ENCODE measurements around the gene POLR3K. TPM values are rescaled to one million over a fixed set of nuclear protein-coding genes. Genes with fewer than 3 reads are reported as not detected.
A peak's percentile ranks its signal among the peaks of the same experiment; 100 is the strongest.
"Not testable (repeated sequence)": the region's sequence is repeated elsewhere in the genome, so short reads cannot be mapped to it uniquely, and the experiment has no call there.

POLR3K gene
- polyA plus RNA-seq, 4 donors, result 8.1 to 19.9 (median 10.4) TPM

DNA sequence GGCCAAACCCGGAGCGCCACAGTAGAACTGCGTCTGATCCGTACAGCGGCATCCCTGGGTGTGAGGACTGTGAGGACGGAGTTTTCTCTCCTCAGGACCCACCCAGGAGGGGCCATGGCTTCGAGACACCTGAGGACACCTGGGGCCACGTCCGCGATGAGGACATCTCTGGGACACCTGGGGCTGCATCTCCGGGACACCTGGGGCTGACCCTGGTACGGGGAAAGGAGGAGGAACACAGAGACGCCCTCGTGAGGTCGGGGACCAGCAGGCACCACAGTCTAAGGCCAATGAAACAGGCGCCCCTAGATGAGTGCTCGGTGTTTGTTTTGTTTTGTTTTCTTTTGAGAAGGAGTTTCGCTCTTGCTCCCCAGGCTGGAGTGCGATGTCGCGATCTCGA lies 29.3 kb downstream of the POLR3K start:
- H3K36me3 ChIP-seq (ENCODE audit: control insufficient read depth in 3 of 3, insufficient read depth in 2 of 3, low read depth in 1 of 3, low read length in 3 of 3); H3K9me3 ChIP-seq (ENCODE audit: control insufficient read depth in 2 of 2, insufficient read depth in 1 of 2, low read depth in 1 of 2, low read length in 1 of 2); FAIRE-seq; H3K27ac ChIP-seq (ENCODE audit: low read depth in 1 of 3, low read length in 2 of 3); H3K27me3 ChIP-seq (ENCODE audit: control insufficient read depth in 3 of 3, insufficient read depth in 3 of 3, low read length in 3 of 3); H3K4me1 ChIP-seq (ENCODE audit: control insufficient read depth in 3 of 3, insufficient read depth in 2 of 3, low read depth in 1 of 3, low read length in 2 of 3); DNase-seq; H3K4me3 ChIP-seq (ENCODE audit: low read depth in 1 of 3, low read length in 3 of 3): not testable (repeated sequence)
- 87 to 92% (median 87%) methylated on average over 11 to 17 of the region's 22 CpGs for WGBS, 3 donors

DNA sequence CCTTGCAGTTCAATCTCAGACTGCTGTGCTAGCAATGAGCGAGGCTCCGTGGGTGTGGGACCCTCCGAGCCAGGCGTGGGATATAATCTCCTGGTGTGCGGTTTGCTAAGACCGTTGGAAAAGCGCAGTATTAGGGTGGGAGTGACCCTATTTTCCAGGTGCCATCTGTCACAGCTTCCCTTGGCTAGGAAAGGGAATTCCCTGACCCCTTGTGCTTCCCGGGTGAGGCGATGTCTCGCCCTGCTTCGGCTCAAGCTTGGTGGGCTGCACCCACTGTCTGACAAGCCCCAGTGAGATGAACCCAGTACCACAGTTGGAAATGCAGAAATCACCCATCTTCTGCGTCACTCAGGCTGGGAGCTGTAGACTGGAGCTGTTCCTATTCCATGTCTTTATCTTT lies 32.5 kb downstream of the POLR3K start:
- 88 to 89% (median 88%) methylated on average over 11 to 12 of the region's 12 CpGs for WGBS, 3 donors
- not testable (repeated sequence) for H3K36me3 ChIP-seq (ENCODE audit: control insufficient read depth in 3 of 3, insufficient read depth in 2 of 3, low read depth in 1 of 3, low read length in 3 of 3); FAIRE-seq; H3K9me3 ChIP-seq (ENCODE audit: control insufficient read depth in 2 of 2, insufficient read depth in 1 of 2, low read depth in 1 of 2, low read length in 1 of 2); H3K27me3 ChIP-seq (ENCODE audit: control insufficient read depth in 3 of 3, insufficient read depth in 3 of 3, low read length in 3 of 3); DNase-seq; H3K4me1 ChIP-seq (ENCODE audit: control insufficient read depth in 3 of 3, insufficient read depth in 2 of 3, low read depth in 1 of 3, low read length in 2 of 3); H3K27ac ChIP-seq (ENCODE audit: low read depth in 1 of 3, low read length in 2 of 3); H3K4me3 ChIP-seq (ENCODE audit: low read depth in 1 of 3, low read length in 3 of 3)

DNA sequence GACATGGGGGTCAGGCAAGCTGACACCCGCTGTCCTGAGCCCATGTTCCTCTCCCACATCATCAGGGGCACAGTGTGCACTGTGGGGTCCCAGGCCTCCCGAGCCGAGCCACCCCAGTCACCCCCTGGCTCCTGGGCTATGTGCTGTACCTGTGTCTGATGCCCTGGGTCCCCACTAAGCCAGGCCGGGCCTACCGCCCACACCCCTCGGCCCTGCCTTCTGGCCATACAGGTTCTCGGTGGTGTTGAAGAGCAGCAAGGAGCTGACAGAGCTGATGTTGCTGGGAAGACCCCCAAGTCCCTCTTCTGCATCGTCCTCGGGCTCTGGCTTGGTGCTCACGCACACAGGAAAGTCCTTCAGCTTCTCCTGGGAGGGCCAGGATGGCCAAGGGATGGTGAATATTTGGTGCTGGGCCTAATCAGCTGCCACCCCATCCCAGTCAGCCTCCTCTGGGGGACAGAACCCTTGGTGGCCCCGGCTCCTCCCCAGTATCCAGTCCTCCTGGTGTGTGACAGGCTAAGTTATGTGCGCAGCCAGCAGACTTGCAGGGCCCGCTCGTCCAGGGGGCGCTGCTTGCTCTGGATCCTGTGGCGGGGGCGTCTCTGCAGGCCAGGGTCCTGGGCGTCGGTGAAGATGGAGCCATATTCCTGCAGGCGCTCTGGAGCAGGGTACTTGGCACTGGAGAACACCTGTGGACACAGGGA lies 36.2 kb downstream of the POLR3K start:
- not testable (repeated sequence) for H3K4me3 ChIP-seq (ENCODE audit: low read depth in 1 of 3, low read length in 3 of 3); H3K27ac ChIP-seq (ENCODE audit: low read depth in 1 of 3, low read length in 2 of 3); H3K36me3 ChIP-seq (ENCODE audit: control insufficient read depth in 3 of 3, insufficient read depth in 2 of 3, low read depth in 1 of 3, low read length in 3 of 3); DNase-seq; H3K9me3 ChIP-seq (ENCODE audit: control insufficient read depth in 2 of 2, insufficient read depth in 1 of 2, low read depth in 1 of 2, low read length in 1 of 2); H3K4me1 ChIP-seq (ENCODE audit: control insufficient read depth in 3 of 3, insufficient read depth in 2 of 3, low read depth in 1 of 3, low read length in 2 of 3); H3K27me3 ChIP-seq (ENCODE audit: control insufficient read depth in 3 of 3, insufficient read depth in 3 of 3, low read length in 3 of 3); FAIRE-seq
- 89 to 93% (median 91%) methylated on average over 16 to 19 of the region's 20 CpGs for WGBS, 3 donors

DNA sequence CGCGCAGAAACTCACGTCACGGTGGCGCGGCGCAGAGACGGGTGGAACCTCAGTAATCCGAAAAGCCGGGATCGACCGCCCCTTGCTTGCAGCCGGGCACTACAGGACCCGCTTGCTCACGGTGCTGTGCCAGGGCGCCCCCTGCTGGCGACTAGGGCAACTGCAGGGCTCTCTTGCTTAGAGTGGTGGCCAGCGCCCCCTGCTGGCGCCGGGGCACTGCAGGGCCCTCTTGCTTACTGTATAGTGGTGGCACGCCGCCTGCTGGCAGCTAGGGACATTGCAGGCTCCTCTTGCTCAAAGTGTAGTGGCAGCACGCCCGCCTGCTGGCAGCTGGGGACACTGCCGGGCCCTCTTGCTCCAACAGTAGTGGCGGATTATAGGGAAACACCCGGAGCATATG lies 42.6 kb downstream of the POLR3K start:
- DNase-seq; H3K9me3 ChIP-seq (ENCODE audit: control insufficient read depth in 2 of 2, insufficient read depth in 1 of 2, low read depth in 1 of 2, low read length in 1 of 2); H3K27ac ChIP-seq (ENCODE audit: low read depth in 1 of 3, low read length in 2 of 3); H3K4me1 ChIP-seq (ENCODE audit: control insufficient read depth in 3 of 3, insufficient read depth in 2 of 3, low read depth in 1 of 3, low read length in 2 of 3); H3K27me3 ChIP-seq (ENCODE audit: control insufficient read depth in 3 of 3, insufficient read depth in 3 of 3, low read length in 3 of 3); H3K36me3 ChIP-seq (ENCODE audit: control insufficient read depth in 3 of 3, insufficient read depth in 2 of 3, low read depth in 1 of 3, low read length in 3 of 3); H3K4me3 ChIP-seq (ENCODE audit: low read depth in 1 of 3, low read length in 3 of 3); FAIRE-seq: not testable (repeated sequence)
- WGBS, 3 donors, result 12 to 40% (median 25%) methylated on average over 6 to 14 of the region's 27 CpGs

DNA sequence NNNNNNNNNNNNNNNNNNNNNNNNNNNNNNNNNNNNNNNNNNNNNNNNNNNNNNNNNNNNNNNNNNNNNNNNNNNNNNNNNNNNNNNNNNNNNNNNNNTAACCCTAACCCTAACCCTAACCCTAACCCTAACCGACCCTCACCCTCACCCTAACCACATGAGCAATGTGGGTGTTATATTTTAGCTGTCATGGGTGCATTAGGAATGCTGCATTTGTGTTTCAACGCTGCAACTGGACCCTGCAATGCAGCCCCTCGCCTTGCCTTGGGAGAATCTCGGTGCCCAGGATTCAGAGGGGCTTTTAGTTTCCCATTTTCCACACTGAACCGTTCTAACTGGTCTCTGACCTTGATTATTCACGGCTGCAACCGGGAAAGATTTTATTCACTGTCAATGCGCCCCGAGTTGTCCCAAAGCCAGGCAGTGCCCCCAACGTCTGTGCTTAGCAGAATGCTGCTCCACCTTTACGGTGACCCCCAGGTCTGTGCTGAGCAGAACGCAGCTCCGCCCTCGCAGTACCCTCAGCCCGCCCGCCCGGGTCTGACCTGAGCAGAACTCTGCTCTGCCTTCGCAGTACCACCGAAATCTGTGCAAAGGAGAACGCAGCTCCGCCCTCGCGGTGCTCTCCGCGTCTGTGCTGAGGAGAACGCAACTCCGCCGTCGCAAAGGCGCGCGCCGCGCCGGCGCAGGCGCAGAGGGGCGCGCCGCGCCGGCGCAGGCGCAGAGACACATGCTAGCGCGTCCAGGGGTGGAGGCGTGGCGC lies 43.3 kb downstream of the POLR3K start:
- 67 to 71% (median 67%) methylated on average over 21 to 48 of the region's 48 CpGs for WGBS, 3 donors
- no peak overlapping the region for H3K27ac ChIP-seq (ENCODE audit: low read depth in 1 of 3, low read length in 2 of 3)
- H3K4me3 ChIP-seq (ENCODE audit: low read depth in 1 of 3, low read length in 3 of 3), result peak overlapping the region in 1 of 3 donors; percentile 27
- no peaks in the 10 kb centered on the region for H3K36me3 ChIP-seq (ENCODE audit: control insufficient read depth in 3 of 3, insufficient read depth in 2 of 3, low read depth in 1 of 3, low read length in 3 of 3)
- H3K9me3 ChIP-seq (ENCODE audit: control insufficient read depth in 2 of 2, insufficient read depth in 1 of 2, low read depth in 1 of 2, low read length in 1 of 2), result peaks cover 0 to 5% of the 10 kb centered on the region in 2 donors
- no peaks in the 10 kb centered on the region for H3K27me3 ChIP-seq (ENCODE audit: control insufficient read depth in 3 of 3, insufficient read depth in 3 of 3, low read length in 3 of 3)
- DNase-seq (peak in 1 of 2 donors; percentile 24), FAIRE-seq (no peak)
- H3K4me1 ChIP-seq (ENCODE audit: control insufficient read depth in 3 of 3, insufficient read depth in 2 of 3, low read depth in 1 of 3, low read length in 2 of 3), result no peaks in the 10 kb centered on the region

Other genes with a start within 250 kb of the POLR3K start
- gene SNRNP25, start 220 bp upstream of the POLR3K start, polyA plus RNA-seq, result 10 to 100 TPM; 17.3 to 38.2 (median 27.6) TPM
- gene RHBDF1, start 19.0 kb upstream of the POLR3K start, polyA plus RNA-seq, result 10 to 100 TPM; 10.1 to 28.6 (median 17.2) TPM
- 10 to 100 TPM; 31.1 to 76.7 (median 68.1) TPM for gene MPG, start 24.6 kb upstream of the POLR3K start, polyA plus RNA-seq
- 10 to 100 TPM in 2 of 4 donors, 1 to 10 TPM in 2; 5.9 to 22.6 (median 15.5) TPM for gene NPRL3, start 85.1 kb upstream of the POLR3K start, polyA plus RNA-seq
- gene HBZ, start 99.0 kb upstream of the POLR3K start, polyA plus RNA-seq, result 1 to 10 TPM in 1 of 4 donors, not detected in 3; 1.0 TPM
- gene HBM, start 112.4 kb upstream of the POLR3K start, polyA plus RNA-seq, result 1 to 10 TPM in 1 of 4 donors, not detected in 3; 1.8 TPM
- 100 to 1,000 TPM in 1 of 4 donors, 10 to 100 TPM in 1, 1 to 10 TPM in 1, not detected in 1; 3.2 to 515 (median 10.7) TPM for gene HBA2, start 119.3 kb upstream of the POLR3K start, polyA plus RNA-seq
- gene HBA1, start 123.1 kb upstream of the POLR3K start, polyA plus RNA-seq, result 100 to 1,000 TPM in 1 of 4 donors, 1 to 10 TPM in 2, not detected in 1; 4.2 to 305 (median 4.3) TPM
- gene HBQ1, start 126.9 kb upstream of the POLR3K start, polyA plus RNA-seq, result under 1 TPM in 1 of 4 donors, not detected in 3; 0.43 TPM
- 100 to 1,000 TPM in 2 of 4 donors, 10 to 100 TPM in 2; 56.6 to 136 (median 94.9) TPM for gene LUC7L, start 175.8 kb upstream of the POLR3K start, polyA plus RNA-seq
- 100 to 1,000 TPM in 1 of 4 donors, 10 to 100 TPM in 3; 56.5 to 107 (median 66.3) TPM for gene FAM234A, start 181.2 kb upstream of the POLR3K start, polyA plus RNA-seq
- 10 to 100 TPM in 2 of 4 donors, 1 to 10 TPM in 1, under 1 TPM in 1; 0.49 to 20.1 (median 7.4) TPM for gene RGS11, start 222.3 kb upstream of the POLR3K start, polyA plus RNA-seq
- gene ARHGDIG, start 227.0 kb upstream of the POLR3K start, polyA plus RNA-seq, result 10 to 100 TPM in 3 of 4 donors, under 1 TPM in 1; 0.32 to 81.6 (median 14.2) TPM
- 10 to 100 TPM in 3 of 4 donors, under 1 TPM in 1; 0.10 to 46.1 (median 28.6) TPM for gene PDIA2, start 229.6 kb upstream of the POLR3K start, polyA plus RNA-seq